G401 (cell line): Measurements from ENCODE around the gene HOXA1. TPM values are rescaled to one million over a fixed set of nuclear protein-coding genes. Genes with fewer than 3 reads are reported as not detected.

Source experiments
- total RNA-seq: library from RNA; depleted of rRNA; stranded (reverse); fragments of >200 nt; shearing (Covaris generic); gene quantifications from 2 replicates; pipeline ENCODE4 v1.2.3, GENCODE V29; 2014; rRNA removed

The HOXA1 gene
- total RNA-seq, 1 experiment from 2014 or later: 15.5 TPM

Other genes with a start within 250 kb of the HOXA1 start
- gene SKAP2, start 231.4 kb downstream of the HOXA1 start, total RNA-seq: 3.0 and 16.2 TPM in 2 replicates
- gene HOXA2, start 6.7 kb upstream of the HOXA1 start, total RNA-seq: not detected in 2 replicates
- gene HOXA4, start 34.8 kb upstream of the HOXA1 start, total RNA-seq: not detected in 2 replicates
- 0.81 and 1.6 TPM in 2 replicates for gene HOXA5, start 47.7 kb upstream of the HOXA1 start, total RNA-seq
- gene HOXA6, start 51.8 kb upstream of the HOXA1 start, total RNA-seq: 5.1 TPM in 1 of 2 replicates, not detected in the other
- gene HOXA3, start 56.6 kb upstream of the HOXA1 start, total RNA-seq: 2.2 TPM in 1 of 2 replicates, not detected in the other
- 4.4 and 7.1 TPM in 2 replicates for gene HOXA7, start 60.7 kb upstream of the HOXA1 start, total RNA-seq
- 66.5 and 71.2 TPM in 2 replicates for gene HOXA9, start 69.5 kb upstream of the HOXA1 start, total RNA-seq
- 10.3 and 23.0 TPM in 2 replicates for gene HOXA10, start 78.3 kb upstream of the HOXA1 start, total RNA-seq
- 9.3 and 11.6 TPM in 2 replicates for gene HOXA11, start 89.2 kb upstream of the HOXA1 start, total RNA-seq
- gene HOXA13, start 104.1 kb upstream of the HOXA1 start, total RNA-seq: 0.37 TPM in 1 of 2 replicates, not detected in the other
- gene EVX1, start 146.8 kb upstream of the HOXA1 start, total RNA-seq: not detected in 2 replicates